CD4-positive, alpha-beta T cell treated with Interleukin-4 for 1 hour (primary cell): ENCODE measurements around the gene TACC2.

Source experiments
- DNase-seq, 2 donors: peaks; one replicate each; pipeline ENCODE4 v3.0.0-alpha.2; 2020 to 2022

The TACC2 gene

GRCh38 chr10:122285506-122286444 is 296.8 kb downstream of the TACC2 start:
- DNase-seq: no peak

- no peak for DNase-seq
Observed at GRCh38 chr10:122286867-122287266, 297.9 kb downstream of the TACC2 start.

- DNase-seq: no peak
Observed at GRCh38 chr10:122287570-122287969, 298.6 kb downstream of the TACC2 start.

GRCh38 chr10:122288262-122288661 is 299.3 kb downstream of the TACC2 start:
- DNase-seq: no peak

- no peak for DNase-seq
Observed at GRCh38 chr10:122288917-122289316, 300.0 kb downstream of the TACC2 start.

GRCh38 chr10:122290334-122290733 is 301.4 kb downstream of the TACC2 start:
- no peak for DNase-seq

- DNase-seq: no peak
Observed at GRCh38 chr10:122290833-122291532, 302.0 kb downstream of the TACC2 start.

GRCh38 chr10:122291739-122292138 is 302.8 kb downstream of the TACC2 start:
- no peak for DNase-seq

GRCh38 chr10:122292376-122292775 is 303.4 kb downstream of the TACC2 start:
- DNase-seq: no peak

GRCh38 chr10:122293156-122293960 is 304.4 kb downstream of the TACC2 start:
- peak in 1 of 2 donors; percentile 8 for DNase-seq

GRCh38 chr10:122293961-122294380 is 305.0 kb downstream of the TACC2 start:
- no peak for DNase-seq

GRCh38 chr10:122294511-122295450 is 305.8 kb downstream of the TACC2 start:
- no peak for DNase-seq

GRCh38 chr10:122295451-122295809 is 306.5 kb downstream of the TACC2 start:
- no peak for DNase-seq

GRCh38 chr10:122296363-122297120 is 307.6 kb downstream of the TACC2 start:
- no peak for DNase-seq

- DNase-seq: no peak
Observed at GRCh38 chr10:122297583-122297982, 308.6 kb downstream of the TACC2 start.

- DNase-seq: no peak
Observed at GRCh38 chr10:122298206-122298597, 309.2 kb downstream of the TACC2 start.

GRCh38 chr10:122298598-122299301 is 309.8 kb downstream of the TACC2 start:
- peak; percentile 61 to 62 for DNase-seq

GRCh38 chr10:122299423-122300075 is 310.6 kb downstream of the TACC2 start:
- DNase-seq: no peak

GRCh38 chr10:122301055-122301810 is 312.3 kb downstream of the TACC2 start:
- DNase-seq: no peak
